GM12891 (cell line): Measurements from ENCODE around the gene EHD2. TPM values are rescaled to one million over a fixed set of nuclear protein-coding genes. Genes with fewer than 3 reads are reported as not detected.
"Not testable (repeated sequence)": the region's sequence is repeated elsewhere in the genome, so short reads cannot be mapped to it uniquely, and the experiment has no call there.

Experiments used
- DNase-seq: peaks from one replicate; pipeline ENCODE4 v3.0.0; 2011; ENCODE audit warnings: low spot score; ENCODE audit not compliant: insufficient read length
- FAIRE-seq: peaks from 2 replicates; lab custom pipeline; 2011; peaks lifted over from hg19 to GRCh38; lab: Jason Lieb, UNC
- PAX5 ChIP-seq: IDR thresholded peaks from 2 replicates; pipeline ENCODE4 v1.6.1; 2011; ENCODE audit warnings: low read length, moderate library complexity, mild to moderate bottlenecking; ENCODE audit not compliant: insufficient read depth, severe bottlenecking
- POLR2A ChIP-seq: IDR thresholded peaks from 2 replicates; pipeline ENCODE4 v1.6.1; 2011; ENCODE audit warnings: low read depth, low read length, control low read depth
- POLR2AphosphoS5 ChIP-seq: IDR thresholded peaks from 2 replicates; pipeline ENCODE4 v1.6.1; 2011; ENCODE audit warnings: low read depth, low read length, control low read depth
- POU2F2 ChIP-seq: IDR thresholded peaks from 2 replicates; pipeline ENCODE4 v1.6.1; 2011; ENCODE audit warnings: low read depth, mild to moderate bottlenecking, control low read depth, low read length, moderate library complexity
- SPI1 ChIP-seq: IDR thresholded peaks from 2 replicates; pipeline ENCODE4 v1.6.1; 2011; ENCODE audit warnings: low read depth, low read length, control low read depth
- TAF1 ChIP-seq: IDR thresholded peaks from 2 replicates; pipeline ENCODE4 v1.6.1; 2011; ENCODE audit warnings: low read depth, low read length, control low read depth
- polyA plus RNA-seq: library from polyadenylated mRNA; unstranded; fragments of >200 nt; gene quantifications from one replicate; pipeline ENCODE4 v1.2.1, GENCODE V29; 2012; ENCODE audit warnings: low read depth, missing spikeins, inconsistent platforms; ENCODE audit not compliant: missing spikeins

The EHD2 gene, protein sequence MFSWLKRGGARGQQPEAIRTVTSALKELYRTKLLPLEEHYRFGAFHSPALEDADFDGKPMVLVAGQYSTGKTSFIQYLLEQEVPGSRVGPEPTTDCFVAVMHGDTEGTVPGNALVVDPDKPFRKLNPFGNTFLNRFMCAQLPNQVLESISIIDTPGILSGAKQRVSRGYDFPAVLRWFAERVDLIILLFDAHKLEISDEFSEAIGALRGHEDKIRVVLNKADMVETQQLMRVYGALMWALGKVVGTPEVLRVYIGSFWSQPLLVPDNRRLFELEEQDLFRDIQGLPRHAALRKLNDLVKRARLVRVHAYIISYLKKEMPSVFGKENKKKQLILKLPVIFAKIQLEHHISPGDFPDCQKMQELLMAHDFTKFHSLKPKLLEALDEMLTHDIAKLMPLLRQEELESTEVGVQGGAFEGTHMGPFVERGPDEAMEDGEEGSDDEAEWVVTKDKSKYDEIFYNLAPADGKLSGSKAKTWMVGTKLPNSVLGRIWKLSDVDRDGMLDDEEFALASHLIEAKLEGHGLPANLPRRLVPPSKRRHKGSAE
- 0.06 TPM for polyA plus RNA-seq

DNA sequence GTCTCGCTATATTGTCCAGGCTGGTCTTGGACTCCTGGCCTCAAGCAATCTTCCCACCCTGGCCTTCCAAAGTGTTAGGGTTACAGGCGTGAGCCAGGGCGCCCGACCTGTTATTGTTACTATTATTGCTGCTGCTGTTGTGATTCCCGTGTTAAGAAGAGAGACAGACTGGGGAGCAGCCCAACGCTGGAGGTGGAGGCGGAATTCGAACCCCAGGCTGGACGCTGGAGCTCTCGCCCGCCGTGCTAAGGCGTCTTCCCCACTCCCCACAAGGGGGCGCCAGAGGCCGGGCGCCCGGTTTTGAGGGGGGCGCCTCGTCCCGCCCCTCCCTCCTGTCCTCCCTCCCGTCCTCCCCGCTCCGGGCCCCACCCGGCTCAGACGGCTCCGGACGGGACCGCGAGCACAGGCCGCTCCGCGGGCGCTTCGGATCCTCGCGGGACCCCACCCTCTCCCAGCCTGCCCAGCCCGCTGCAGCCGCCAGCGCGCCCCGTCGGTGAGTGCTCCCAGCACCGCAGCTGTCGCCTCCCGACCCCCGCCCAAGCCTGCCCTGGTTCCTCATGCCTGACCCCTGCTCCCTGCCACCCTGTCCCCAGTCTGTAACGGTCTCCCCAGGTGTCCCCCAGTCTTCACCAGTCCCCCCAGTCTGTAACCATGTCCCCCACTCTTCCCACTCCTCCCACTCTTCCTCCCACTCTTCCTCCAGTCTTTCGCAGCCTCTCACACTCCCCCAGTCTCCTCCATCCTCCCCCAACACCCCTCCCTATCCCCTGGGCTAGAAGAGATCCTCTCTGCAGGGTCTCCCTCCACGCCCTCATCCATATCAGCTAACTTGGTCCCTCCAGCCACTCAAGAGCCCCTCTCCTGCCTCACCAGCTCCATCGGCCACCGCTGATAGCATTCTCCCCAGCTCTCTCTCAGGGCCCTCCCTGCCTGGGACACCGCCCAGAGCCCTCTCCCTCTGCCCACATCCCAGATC is at the start of gene EHD2:
TSS of gene EHD2 (plus strand) at position 377 of the 976 bp plus-strand sequence. CDS start 3,191 bp downstream, outside the sequence.
- TF ChIP-seq PAX5 (no peak), POLR2AphosphoS5 (no peak), POLR2A (no peak), SPI1 (no peak), TAF1 (no peak)
- no peak for FAIRE-seq
- peak; percentile 62 for DNase-seq

DNA sequence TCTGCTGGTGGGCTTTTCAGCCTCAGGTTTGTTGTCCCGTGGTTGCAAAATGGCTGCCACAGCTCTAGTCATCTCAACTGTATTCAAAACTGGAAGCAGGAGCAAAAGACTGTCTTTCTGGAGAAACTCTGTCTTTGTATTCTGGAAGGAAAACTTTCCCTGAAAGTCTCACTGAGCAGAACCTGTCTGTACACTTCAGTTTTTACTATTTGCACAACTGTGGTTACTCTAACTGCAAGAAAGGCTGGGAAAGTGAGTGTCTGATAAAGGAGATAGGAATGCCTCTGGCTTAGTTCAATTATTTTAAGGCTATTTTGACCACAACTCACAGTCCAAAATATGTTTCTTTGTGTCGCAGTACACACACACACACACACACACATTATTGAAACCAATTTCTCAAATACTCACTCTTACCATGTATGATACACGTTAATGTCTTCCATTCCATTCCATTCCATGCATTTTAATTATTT is 49.7 kb upstream of the EHD2 start:
- FAIRE-seq (no peak), DNase-seq (no peak)
- TF ChIP-seq PAX5 (no peak), POLR2A (no peak), SPI1 (no peak), POU2F2 (no peak), TAF1 (no peak), POLR2AphosphoS5 (no peak)

DNA sequence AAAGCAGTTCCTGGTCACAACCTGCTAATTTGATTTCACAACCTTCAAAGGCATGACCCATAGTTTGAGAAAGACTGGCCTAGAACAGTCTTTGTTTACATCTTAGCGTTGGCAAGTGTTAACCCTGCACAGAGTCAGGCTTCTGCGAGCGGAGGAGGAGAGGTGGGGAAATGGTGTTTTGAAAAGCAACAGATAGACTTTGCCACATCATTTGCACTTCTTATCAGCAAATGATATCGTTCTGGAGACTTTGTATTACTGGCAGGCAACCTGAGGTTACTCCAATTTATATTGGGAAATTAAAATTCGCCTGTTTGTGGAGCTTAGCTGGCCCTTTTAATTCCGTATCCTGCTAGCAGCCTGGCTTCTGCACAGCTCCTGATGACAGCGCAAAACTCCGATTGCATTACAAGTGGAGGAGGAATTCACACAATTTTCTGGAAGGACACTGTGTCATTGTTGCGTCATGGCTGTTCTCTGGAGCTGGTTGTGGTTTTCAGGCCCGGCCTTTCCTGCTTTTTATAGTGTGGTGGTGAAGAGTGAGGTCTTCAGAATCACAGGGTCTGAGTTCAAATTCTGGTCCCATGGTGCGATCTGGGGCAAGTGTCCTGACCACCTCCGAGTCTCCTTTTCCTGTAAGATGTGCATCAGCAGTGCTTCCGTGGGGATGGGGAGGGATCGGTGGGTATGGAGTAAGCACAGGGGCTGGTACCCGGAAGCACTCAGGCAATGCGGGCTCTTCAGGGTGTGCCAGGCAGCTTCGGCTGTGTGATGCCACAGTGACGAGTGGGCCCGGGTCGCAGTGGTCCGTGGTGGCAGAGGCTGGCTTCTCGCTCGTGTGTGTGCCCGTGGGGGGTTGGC is 49.1 kb upstream of the EHD2 start:
- no peak for FAIRE-seq
- no peak for TF ChIP-seq POLR2AphosphoS5
- TF ChIP-seq SPI1, result no peak
- TF ChIP-seq POU2F2, result no peak
- no peak for TF ChIP-seq TAF1
- no peak for TF ChIP-seq PAX5
- DNase-seq, result no peak

DNA sequence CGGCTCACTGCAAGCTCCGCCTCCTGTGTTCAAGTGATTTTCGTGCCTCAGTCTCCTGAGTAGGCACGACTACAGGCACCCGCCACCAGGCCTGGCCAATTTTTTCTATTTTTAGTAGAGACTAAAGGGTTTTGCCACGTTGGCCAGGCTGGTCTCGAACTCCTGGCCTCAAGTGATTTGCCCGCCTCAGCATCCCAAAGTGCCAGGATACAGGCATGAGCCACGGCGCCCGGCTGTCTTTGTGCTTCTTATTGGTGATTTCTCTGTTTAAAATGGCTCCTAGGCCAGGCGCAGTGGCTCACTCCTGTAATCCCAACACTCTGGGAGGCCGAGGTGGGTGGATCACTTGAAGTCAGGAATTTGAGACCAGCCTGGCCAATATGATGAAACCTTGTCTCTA is 44.7 kb upstream of the EHD2 start:
- not testable (repeated sequence) for FAIRE-seq

DNA sequence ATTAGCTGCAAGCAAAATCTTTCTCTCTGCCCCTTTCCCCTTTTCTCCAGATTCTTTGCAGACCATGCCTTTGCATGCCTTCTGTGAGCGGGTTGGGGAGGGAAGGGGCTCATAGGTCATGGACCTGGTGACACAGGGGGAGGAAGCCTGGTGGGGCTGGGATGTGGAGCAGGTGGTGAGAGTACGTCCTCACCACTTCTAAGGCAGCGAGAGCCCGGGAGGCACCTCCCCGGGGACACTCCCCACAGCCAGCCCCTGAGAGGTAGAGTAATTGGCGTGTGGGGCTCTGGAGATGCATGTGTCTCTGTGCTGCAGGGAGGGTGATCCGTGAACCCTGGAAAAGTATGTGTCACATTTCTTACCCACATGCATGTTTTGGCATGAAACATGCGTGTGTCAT is 42.5 kb upstream of the EHD2 start:
- FAIRE-seq (no peak), DNase-seq (no peak)
- TF ChIP-seq POU2F2, result no peak
- no peak for TF ChIP-seq POLR2AphosphoS5
- TF ChIP-seq SPI1, result no peak
- no peak for TF ChIP-seq POLR2A
- TF ChIP-seq PAX5, result no peak
- TF ChIP-seq TAF1, result no peak

More for the DNA sequence above, 44.7 kb upstream of the EHD2 start:
- DNase-seq, result not testable (repeated sequence)

DNA sequence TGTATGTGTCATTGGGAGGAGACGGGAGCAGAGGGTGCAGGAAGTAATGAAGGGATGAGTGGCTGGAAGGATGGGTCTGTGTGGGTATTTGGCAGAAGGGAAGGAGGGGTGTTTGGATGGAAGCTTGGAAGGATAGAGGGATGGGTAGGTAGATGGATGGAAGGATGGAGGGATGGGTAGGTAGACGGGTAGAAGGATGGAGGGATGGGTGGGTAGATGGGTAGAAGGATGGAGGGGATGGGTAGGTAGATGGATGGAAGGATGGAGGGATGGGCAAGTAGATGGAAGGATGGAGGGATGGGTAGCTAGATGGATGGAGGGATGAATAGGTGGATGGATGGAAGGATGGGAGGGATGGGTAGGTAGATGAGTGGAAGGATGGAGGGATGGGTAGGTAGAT is 41.7 kb upstream of the EHD2 start:
- no peak for TF ChIP-seq POLR2A
- no peak for TF ChIP-seq POLR2AphosphoS5
- no peak for TF ChIP-seq TAF1
- no peak for TF ChIP-seq POU2F2
- TF ChIP-seq PAX5, result no peak
- TF ChIP-seq SPI1, result no peak
- DNase-seq, result no peak
- no peak for FAIRE-seq

DNA sequence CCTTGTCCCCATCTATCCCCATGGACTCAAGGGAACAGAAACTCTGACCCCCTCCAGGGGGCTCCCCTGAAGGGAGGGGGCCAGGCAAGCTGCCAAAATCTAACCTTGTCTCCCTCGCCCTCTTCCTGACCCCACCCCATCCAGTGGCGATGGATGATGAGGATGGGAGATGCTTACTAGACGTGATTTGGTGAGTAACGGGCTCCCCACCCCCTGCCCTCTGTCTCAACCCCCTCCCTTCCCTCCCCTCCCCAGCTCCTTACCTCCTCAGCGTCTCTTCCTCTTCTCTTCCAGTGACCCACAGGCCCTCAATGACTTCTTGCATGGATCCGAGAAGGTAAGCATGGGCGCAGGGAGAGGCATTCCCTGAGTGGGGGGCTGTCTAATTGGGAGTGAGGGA is 39.8 kb upstream of the EHD2 start:
- FAIRE-seq, result no peak
- TF ChIP-seq POLR2AphosphoS5 (no peak), PAX5 (no peak), SPI1 (no peak), TAF1 (no peak), POU2F2 (no peak), POLR2A (no peak)

DNA sequence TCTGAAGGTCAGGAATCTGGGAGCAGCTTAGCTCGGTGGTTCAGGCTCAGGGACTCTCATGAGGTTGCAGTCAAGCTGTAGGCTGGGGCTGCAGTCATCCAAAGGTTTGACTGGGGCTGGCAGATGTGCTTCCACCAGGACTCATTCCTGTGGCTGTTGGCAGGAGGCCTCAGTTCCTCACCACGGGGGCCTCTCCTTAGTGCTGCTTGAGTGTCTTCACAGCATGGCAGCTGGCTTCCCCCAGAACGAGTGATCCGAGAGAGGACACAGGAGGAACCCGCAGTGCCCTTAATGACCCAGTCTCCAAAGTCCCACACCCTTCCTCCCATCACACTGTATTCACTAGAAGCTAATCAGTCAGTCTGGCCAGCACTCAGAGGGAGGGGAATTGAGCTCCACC is 38.7 kb upstream of the EHD2 start:
- FAIRE-seq, result no peak
- no peak for DNase-seq
- TF ChIP-seq POU2F2 (no peak), TAF1 (no peak), POLR2AphosphoS5 (no peak), PAX5 (no peak), POLR2A (no peak), SPI1 (no peak)

More for the DNA sequence above, 39.8 kb upstream of the EHD2 start:
- no peak for DNase-seq
